Measurements from ENCODE around the gene EEPD1.

EEPD1 gene

DNA sequence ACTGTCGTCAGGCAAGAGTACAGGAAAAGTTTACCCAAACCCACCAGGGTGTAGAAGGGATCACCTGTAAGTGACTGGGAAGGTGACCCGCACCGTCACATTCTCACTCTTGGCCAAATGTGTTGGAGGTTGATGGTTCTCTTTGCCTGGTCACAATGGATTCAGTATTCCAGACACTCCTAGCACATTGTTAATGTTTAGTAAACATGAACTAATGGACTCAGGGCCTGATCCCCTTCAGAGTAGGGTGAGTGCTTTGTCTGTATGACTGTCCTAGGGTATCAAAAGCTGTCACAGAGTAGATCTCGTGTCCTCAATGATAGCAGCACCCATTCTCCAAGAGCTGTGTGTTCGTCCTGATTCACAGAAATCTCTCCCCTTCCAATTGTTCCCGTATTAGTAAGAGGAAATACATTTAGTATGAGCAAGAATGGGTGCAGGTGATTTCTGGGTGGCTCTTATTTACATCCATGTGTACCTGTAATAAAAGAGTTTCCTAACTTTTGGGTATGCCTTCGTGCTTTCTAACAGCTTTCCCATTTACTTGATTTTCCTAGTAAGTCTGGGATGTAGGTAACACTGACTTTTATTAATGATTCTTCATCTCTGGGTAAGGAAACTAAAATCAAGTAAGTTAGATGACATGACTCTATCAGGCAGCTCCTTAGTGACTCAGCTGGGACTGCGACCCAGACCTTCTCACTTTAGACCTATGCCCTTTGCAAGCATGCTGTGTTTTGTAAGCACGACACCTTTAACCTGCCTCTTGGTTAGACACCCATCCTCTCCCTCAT, 4.7 kb downstream of the EEPD1 start:
- H3K27ac ChIP-seq = no peak overlapping the region
- TF ChIP-seq, protein P1, sequence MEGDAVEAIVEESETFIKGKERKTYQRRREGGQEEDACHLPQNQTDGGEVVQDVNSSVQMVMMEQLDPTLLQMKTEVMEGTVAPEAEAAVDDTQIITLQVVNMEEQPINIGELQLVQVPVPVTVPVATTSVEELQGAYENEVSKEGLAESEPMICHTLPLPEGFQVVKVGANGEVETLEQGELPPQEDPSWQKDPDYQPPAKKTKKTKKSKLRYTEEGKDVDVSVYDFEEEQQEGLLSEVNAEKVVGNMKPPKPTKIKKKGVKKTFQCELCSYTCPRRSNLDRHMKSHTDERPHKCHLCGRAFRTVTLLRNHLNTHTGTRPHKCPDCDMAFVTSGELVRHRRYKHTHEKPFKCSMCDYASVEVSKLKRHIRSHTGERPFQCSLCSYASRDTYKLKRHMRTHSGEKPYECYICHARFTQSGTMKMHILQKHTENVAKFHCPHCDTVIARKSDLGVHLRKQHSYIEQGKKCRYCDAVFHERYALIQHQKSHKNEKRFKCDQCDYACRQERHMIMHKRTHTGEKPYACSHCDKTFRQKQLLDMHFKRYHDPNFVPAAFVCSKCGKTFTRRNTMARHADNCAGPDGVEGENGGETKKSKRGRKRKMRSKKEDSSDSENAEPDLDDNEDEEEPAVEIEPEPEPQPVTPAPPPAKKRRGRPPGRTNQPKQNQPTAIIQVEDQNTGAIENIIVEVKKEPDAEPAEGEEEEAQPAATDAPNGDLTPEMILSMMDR (IDR thresholded peaks at IDR 0.05; ENCODE audit: low read depth, low read length) = no peak
- H3K36me3 ChIP-seq = no peaks in the 10 kb centered on the region
- H3K27me3 ChIP-seq (ENCODE audit: insufficient read depth, low read depth, severe bottlenecking) = no peaks in the 10 kb centered on the region
- no peaks in the 10 kb centered on the region for H3K9me3 ChIP-seq (ENCODE audit: severe bottlenecking)
- H3K4me3 ChIP-seq (ENCODE audit: low read depth, low read length) = no peak overlapping the region
- no peak for DNase-seq

DNA sequence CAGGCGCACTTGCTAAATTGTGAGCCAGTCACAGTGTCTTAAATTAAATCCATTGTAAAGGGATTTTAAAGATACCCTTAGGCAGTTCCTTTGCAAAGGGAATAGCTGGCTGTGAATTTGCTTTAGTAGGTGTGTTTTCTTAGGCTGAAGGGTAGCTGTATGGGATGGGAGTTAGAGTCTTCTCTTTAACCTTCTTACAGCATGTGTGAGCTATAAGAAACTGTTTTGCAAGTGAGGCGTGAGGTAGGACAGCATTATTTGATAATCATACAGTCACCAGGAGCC, 5.2 kb downstream of the EEPD1 start:
- no peak for DNase-seq
- H3K36me3 ChIP-seq = no peaks in the 10 kb centered on the region
- no peak overlapping the region for H3K27ac ChIP-seq
- H3K9me3 ChIP-seq (ENCODE audit: severe bottlenecking) = no peaks in the 10 kb centered on the region
- H3K4me3 ChIP-seq (ENCODE audit: low read depth, low read length) = no peak overlapping the region
- no peaks in the 10 kb centered on the region for H3K27me3 ChIP-seq (ENCODE audit: insufficient read depth, low read depth, severe bottlenecking)
- TF ChIP-seq, protein P1 (IDR thresholded peaks at IDR 0.05; ENCODE audit: low read depth, low read length) = no peak

GRCh38 chr7:36159618-36160017, 6.6 kb downstream of the EEPD1 start:
- no peak for DNase-seq
- Histone ChIP-seq H3K27ac (no peak overlapping the region), H3K4me3 (ENCODE audit: low read depth, low read length) (no peak overlapping the region), H3K36me3 (no peaks in the 10 kb centered on the region), H3K9me3 (ENCODE audit: severe bottlenecking) (no peaks in the 10 kb centered on the region), H3K27me3 (ENCODE audit: insufficient read depth, low read depth, severe bottlenecking) (no peaks in the 10 kb centered on the region)
- TF ChIP-seq, protein P1 (IDR thresholded peaks at IDR 0.05; ENCODE audit: low read depth, low read length) = no peak

GRCh38 chr7:36160313-36160712, 7.3 kb downstream of the EEPD1 start:
- no peak for DNase-seq
- TF ChIP-seq, protein P1 (IDR thresholded peaks at IDR 0.05; ENCODE audit: low read depth, low read length) = no peak
- Histone ChIP-seq H3K4me3 (ENCODE audit: low read depth, low read length) (no peak overlapping the region), H3K9me3 (ENCODE audit: severe bottlenecking) (no peaks in the 10 kb centered on the region), H3K36me3 (no peaks in the 10 kb centered on the region), H3K27me3 (ENCODE audit: insufficient read depth, low read depth, severe bottlenecking) (no peaks in the 10 kb centered on the region), H3K27ac (no peak overlapping the region)

GRCh38 chr7:36161996-36162395, 8.9 kb downstream of the EEPD1 start:
- Histone ChIP-seq H3K27ac (no peak overlapping the region), H3K4me3 (ENCODE audit: low read depth, low read length) (no peak overlapping the region), H3K36me3 (no peaks in the 10 kb centered on the region), H3K9me3 (ENCODE audit: severe bottlenecking) (no peaks in the 10 kb centered on the region), H3K27me3 (ENCODE audit: insufficient read depth, low read depth, severe bottlenecking) (no peaks in the 10 kb centered on the region)
- DNase-seq = no peak
- TF ChIP-seq, protein P1 (IDR thresholded peaks at IDR 0.05; ENCODE audit: low read depth, low read length) = no peak

- no peaks in the 10 kb centered on the region for H3K27me3 ChIP-seq (ENCODE audit: insufficient read depth, low read depth, severe bottlenecking)
- no peaks in the 10 kb centered on the region for H3K9me3 ChIP-seq (ENCODE audit: severe bottlenecking)
- no peak for DNase-seq
- H3K36me3 ChIP-seq = no peaks in the 10 kb centered on the region
- TF ChIP-seq, protein P1 (IDR thresholded peaks at IDR 0.05; ENCODE audit: low read depth, low read length) = no peak
- no peak overlapping the region for H3K27ac ChIP-seq
- H3K4me3 ChIP-seq (ENCODE audit: low read depth, low read length) = no peak overlapping the region
Observed at GRCh38 chr7:36165059-36165458, 12.0 kb downstream of the EEPD1 start.
